Stimulated activated CD4-positive, alpha-beta T cell treated with anti-CD3 and anti-CD28 coated beads, Interleukin-2, amount 100 ng/mL, for 48 hours (primary cell): ENCODE data around the gene TMEM101.
"Not testable (repeated sequence)": the region's sequence is repeated elsewhere in the genome, so short reads cannot be mapped to it uniquely, and the experiment has no call there.

Experiments
- DNase-seq, 2 donors: peaks; one replicate each; pipeline ENCODE4 v3.0.0-alpha.2; 2020

TMEM101 gene

GRCh38 chr17:44023545-44024270 lies 8.9 kb upstream of the TMEM101 start:
- no peak for DNase-seq

GRCh38 chr17:44022246-44022645 lies 7.5 kb upstream of the TMEM101 start:
- no peak for DNase-seq

GRCh38 chr17:44021227-44021626 lies 6.5 kb upstream of the TMEM101 start:
- DNase-seq = not testable (repeated sequence)

- no peak for DNase-seq
Observed at GRCh38 chr17:44014133-44014436, 678 bp downstream of the TMEM101 start.

GRCh38 chr17:44012874-44013273 lies 1.9 kb downstream of the TMEM101 start:
- no peak for DNase-seq

- no peak for DNase-seq
Observed at GRCh38 chr17:44012391-44012790, 2.4 kb downstream of the TMEM101 start.

- no peak for DNase-seq
Observed at GRCh38 chr17:44011876-44012275, 2.9 kb downstream of the TMEM101 start.

GRCh38 chr17:44010966-44011647 lies 3.7 kb downstream of the TMEM101 start:
- DNase-seq = no peak

- DNase-seq = no peak
Observed at GRCh38 chr17:44008205-44008909, 6.4 kb downstream of the TMEM101 start.

GRCh38 chr17:44007346-44008204 lies 7.2 kb downstream of the TMEM101 start:
- DNase-seq = no peak

GRCh38 chr17:44006598-44007345 lies 8.0 kb downstream of the TMEM101 start:
- peak; percentile 98 to 99 for DNase-seq

GRCh38 chr17:44006272-44006597 lies 8.5 kb downstream of the TMEM101 start:
- DNase-seq = no peak

GRCh38 chr17:44005527-44006271 lies 9.1 kb downstream of the TMEM101 start:
- peak in 1 of 2 donors; percentile 23 for DNase-seq

GRCh38 chr17:44004761-44005526 lies 9.8 kb downstream of the TMEM101 start:
- DNase-seq = peak in 1 of 2 donors; percentile 18

GRCh38 chr17:44004077-44004760 lies 10.5 kb downstream of the TMEM101 start, which contains the start of gene NAGS:
Gene NAGS (plus strand): TSS chr17:44004622. CDS start chr17:44004664, 42 bp downstream.
- DNase-seq = no peak

- no peak for DNase-seq
Observed at GRCh38 chr17:44002141-44002848, 12.5 kb downstream of the TMEM101 start.

GRCh38 chr17:44001461-44001920 lies 13.3 kb downstream of the TMEM101 start:
- DNase-seq = no peak

GRCh38 chr17:44000871-44001460 lies 13.8 kb downstream of the TMEM101 start:
- no peak for DNase-seq
